Stimulated activated CD4-positive, alpha-beta T cell treated with anti-CD3 and anti-CD28 coated beads, Interleukin-12 subunit alpha, Interleukin-12 subunit beta, amount 100 ng/mL, for 4 hours (primary cell): Measurements from ENCODE around the gene RGSL1.

ENCODE experiments used
- DNase-seq: peaks from one replicate; pipeline ENCODE4 v3.0.0-alpha.2; 2020

RGSL1 gene

GRCh38 chr1:182450087-182450486 is at the start of gene RGSL1:
Gene RGSL1, plus strand, starts transcription at chr1:182450146. Its CDS starts 20 bp downstream, at chr1:182450166.
- DNase-seq = no peak

DNA sequence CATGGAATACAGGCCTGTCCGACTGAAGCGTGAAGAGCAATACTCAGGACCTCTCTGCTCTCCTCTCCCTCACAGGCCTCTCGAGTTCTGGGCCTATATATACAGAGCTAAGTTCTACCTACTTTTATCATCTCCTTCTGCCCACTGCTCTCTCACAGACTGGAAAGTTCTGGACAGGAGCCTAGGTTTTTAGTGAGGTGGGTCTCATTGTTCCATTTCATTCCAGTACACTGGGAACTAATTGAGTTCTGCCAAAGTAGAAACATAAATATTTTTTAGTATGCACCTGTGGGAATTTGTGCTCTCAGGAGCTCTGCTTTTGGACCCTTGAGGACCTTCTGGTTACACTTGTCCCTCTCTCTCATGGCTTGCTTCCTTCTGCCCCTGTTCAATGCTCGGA is 49.4 kb upstream of the RGSL1 start, which contains the start of gene TEDDM1:
TSS of gene TEDDM1 (minus strand) at position 101 of the 400 bp plus-strand sequence. CDS start 182 bp downstream, outside the sequence.
- no peak for DNase-seq

DNA sequence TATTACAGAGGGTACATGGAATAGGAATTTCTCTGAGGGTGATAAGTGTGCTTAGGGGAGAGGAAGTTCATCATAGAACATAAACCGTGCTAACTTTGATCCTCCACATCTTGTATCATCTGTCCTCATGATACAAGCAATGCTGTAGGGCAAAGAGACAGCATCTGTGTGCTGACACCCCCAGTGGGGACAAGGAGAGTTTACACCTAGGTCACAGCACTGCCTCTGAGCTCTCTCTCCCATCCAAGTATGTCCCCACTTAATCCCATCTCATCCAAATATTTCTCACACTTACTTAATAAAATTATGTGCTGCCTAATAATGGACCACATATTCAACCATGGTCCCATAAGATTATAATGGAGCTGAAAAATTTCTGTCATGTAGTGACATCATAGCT is 45.2 kb upstream of the RGSL1 start:
- DNase-seq = no peak

GRCh38 chr1:182405578-182405977 is 44.4 kb upstream of the RGSL1 start:
- DNase-seq = no peak

GRCh38 chr1:182406012-182406411 is 43.9 kb upstream of the RGSL1 start:
- DNase-seq = no peak

DNA sequence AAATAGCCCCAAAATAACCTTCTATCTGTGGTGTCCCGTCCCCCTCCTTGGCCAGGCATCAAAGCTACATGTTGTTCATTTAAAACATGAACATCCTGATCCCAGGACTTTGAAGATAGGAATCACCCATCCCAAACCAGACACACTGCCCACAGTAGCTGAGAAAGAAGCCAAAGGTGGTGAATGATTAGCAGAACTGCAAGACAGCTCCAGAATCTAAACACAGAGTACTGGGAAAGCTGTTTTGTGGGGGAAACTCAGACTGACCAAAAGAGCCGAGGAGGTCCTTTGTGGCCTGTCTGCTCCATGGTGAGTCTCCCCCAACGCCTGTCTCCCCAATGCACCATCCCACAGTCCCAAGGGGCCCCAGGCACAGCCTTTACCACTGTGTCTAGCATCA is 42.2 kb upstream of the RGSL1 start:
- DNase-seq = no peak

DNA sequence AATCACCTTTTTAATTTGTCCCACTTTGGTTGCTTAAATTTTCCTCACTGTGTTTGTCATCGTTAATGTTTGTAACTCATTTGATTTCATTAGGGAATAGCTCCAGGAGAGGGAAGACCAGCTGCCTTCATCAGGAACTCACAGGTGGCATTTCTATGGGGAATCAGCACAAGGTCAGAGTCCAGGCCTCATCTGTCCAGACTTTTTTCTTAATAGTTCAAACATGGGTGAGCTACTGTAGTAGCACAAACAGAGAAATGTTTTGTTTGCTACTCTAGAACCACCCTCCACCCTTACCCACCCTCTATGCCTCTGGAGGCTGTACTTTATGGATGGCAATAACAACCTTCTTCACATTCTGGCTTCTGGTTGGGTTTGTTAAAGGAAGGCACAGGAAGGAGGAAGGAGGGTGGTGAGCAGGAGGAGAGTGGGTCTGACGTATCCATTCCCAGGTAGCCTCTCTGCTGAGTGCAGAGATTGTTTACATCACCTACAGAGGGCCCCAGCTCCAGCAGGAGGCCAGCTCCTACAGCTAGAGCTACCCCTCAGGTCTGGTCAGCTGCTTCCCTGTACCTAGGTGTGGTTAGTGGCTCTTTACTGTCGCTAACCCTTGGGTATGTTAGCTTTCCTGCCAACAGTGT is 41.4 kb upstream of the RGSL1 start:
- DNase-seq = no peak

DNA sequence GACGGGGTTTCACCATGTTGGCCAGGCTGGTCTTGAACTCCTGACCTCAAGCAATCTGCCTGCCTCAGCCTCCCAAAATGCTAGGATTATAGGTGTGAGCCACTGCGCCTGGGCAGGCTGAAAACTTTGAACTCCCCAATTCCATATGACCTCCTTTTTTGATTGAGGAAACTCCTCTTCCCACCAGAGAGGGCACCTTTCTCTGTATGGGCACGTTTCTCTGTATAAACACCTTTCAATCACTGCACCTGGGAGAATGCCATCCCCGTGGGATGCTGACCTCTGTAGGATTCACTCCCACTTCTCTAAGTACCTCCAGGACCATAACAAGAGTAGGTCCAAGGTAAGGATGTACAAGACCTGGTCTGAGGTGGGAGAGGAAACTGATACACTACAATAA is 39.8 kb upstream of the RGSL1 start:
- no peak for DNase-seq

DNA sequence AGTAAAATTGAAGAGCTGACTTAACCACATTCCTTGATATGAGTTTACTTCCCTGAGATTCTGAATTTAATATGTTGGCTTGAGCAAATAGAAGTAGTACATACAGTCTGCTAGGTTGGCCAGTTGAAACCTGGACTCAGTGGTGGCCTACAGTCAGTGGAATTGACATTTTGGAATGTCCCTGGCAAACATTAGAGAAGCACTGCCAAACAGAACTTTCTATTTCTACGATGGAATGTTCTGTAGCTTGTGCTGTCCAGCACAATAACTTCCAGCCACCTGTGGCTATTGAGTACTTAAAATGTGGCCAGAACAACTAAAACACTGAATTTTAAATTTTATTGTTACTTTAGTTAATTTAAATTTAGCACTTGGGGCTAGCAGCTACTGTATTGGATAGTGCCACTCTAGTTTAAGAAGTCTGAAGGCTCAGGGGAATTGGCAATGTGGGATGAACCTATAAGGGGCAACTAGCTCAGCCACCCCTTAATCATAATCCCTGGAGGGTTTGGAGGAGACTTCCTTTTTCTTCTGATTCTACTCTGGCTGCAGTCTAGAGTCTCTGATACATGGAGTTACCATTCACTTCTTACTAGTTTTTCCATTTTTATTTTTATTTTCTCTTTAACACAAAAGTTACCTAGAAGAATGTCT is 39.2 kb upstream of the RGSL1 start:
- no peak for DNase-seq

- no peak for DNase-seq
Observed at GRCh38 chr1:182413486-182413885, 36.5 kb upstream of the RGSL1 start.

DNA sequence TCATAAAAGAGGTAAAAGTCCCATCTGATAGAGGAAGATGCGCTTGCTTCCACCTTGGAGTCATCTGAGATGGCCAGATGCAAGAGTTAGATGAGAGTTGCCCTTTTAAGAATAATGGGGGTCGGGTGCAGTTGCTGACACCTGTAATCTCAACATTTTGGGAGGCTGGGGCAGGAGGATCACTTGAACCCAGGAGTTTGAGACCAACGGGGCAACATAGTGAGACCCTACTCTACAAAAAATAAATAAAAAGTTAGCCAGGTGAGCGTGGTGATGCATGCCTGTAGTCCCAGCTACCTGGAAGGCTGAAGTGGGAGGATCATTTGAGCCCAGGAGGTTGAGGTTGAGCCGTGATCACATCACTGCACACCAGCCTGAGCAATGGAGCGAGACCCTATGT is 36.0 kb upstream of the RGSL1 start:
- no peak for DNase-seq

- DNase-seq = no peak
Observed at GRCh38 chr1:182415789-182416188, 34.2 kb upstream of the RGSL1 start.

GRCh38 chr1:182426442-182427430 is 23.2 kb upstream of the RGSL1 start:
- no peak for DNase-seq

GRCh38 chr1:182428043-182428442 is 21.9 kb upstream of the RGSL1 start:
- DNase-seq = no peak

- no peak for DNase-seq
Observed at GRCh38 chr1:182430263-182431068, 19.5 kb upstream of the RGSL1 start.

GRCh38 chr1:182431278-182431677 is 18.7 kb upstream of the RGSL1 start:
- no peak for DNase-seq

DNA sequence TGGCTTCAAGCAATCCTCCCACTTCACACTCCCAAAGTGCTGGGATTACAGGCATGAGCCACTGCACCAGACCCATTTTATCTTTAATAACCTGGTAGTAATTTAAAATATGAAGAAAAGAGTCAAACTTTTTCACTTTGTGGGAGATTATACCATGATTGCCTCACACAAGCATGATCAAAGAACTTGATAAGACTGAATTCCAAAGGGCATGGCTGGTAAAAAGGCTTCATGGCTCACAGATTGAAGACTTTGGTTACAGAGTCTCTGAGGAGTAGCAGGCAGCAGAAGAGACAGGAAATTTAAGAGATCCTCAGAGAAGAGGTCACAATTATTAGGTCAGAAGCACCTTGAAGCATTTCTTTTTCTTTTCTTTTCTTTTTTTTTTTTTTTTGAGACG is 16.4 kb upstream of the RGSL1 start:
- DNase-seq = no peak

GRCh38 chr1:182438326-182438725 is 11.6 kb upstream of the RGSL1 start:
- DNase-seq = no peak

DNA sequence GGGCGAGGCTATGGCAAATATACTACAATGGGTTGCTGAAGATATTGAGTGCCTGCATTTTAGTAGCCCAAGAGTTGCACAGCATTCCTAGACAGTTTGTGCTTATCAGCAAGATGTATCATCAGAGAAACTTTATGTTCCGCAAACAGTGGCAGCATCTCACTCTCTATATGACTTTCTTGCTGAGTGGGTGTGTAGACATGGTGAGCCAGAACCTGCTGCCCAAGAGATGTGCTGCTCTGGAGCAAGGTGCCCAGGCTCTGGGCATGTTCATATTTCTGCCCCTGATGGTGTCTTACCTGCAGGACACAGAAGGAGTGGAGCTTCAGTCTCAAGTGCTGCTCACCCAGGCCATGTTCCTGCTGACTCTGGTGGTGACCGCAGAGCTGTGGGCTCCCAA is 8.2 kb upstream of the RGSL1 start:
- DNase-seq = no peak

DNA sequence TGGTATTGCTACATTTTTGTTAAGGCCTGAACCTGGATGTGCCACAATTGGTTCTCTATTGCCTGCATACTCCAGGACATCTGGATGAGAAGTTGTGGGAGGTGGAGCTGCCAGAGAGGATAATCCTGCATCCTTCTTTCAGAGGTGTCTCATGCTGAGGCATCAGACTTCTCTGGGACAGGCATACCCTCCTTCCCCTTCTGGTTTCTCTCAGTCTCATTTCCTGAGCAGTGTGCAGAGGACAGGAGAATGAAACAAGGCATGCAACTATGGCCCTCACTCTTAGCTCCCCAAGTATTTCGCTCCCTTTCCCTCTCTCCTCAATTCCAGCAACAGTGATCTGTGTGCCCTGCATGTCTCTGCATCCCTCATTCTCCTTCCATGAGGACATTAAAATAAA is 7.6 kb upstream of the RGSL1 start:
- DNase-seq = no peak

DNA sequence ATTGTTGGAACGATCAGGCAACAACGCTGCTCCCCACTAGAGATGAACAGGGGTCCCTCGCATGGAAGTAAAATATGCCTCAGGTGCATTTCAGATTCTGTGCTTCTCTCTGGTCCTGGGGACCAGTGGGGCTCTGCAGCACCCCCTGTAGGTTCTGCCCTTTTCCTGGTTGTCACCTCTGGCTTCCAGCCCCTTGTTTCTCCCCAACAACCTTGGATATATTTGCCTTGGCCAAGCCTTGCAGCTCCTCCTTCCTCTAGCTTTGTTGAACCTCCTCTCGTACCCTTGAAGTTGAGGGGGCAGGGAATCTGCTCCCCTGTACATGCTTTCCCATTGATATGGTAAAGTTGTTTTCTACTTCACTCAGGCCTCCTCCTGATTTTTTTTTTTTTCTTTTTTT is 5.4 kb upstream of the RGSL1 start:
- DNase-seq = no peak

GRCh38 chr1:182446033-182446669 is 3.8 kb upstream of the RGSL1 start:
- no peak for DNase-seq
